Vagina (tissue), 2 donors: ENCODE results near the gene TBC1D22A. TPM values are rescaled to one million over a fixed set of nuclear protein-coding genes. Genes with fewer than 3 reads are reported as not detected.
"Not testable (repeated sequence)": the region's sequence is repeated elsewhere in the genome, so short reads cannot be mapped to it uniquely, and the experiment has no call there.

Experiments used
- DNase-seq, 2 donors: peaks; one replicate each; pipeline ENCODE4 v3.0.0-alpha.2; 2017; ENCODE audit errors: extremely low spot score in 2 of 2
- H3K27ac ChIP-seq: fragments of 200-600 bp; sonication (generic); one replicate; pipeline ENCODE4 v1.5.1; 2019
- H3K27me3 ChIP-seq: fragments of 200-600 bp; sonication (generic); one replicate; pipeline ENCODE4 v1.5.1; 2019
- H3K36me3 ChIP-seq, 2 donors: fragments of 200-600 bp; sonication (generic); one replicate each; pipeline ENCODE4 v1.5.1; 2017 to 2019
- H3K4me1 ChIP-seq: fragments of 200-600 bp; sonication (generic); one replicate; pipeline ENCODE4 v1.5.1; 2019
- H3K4me3 ChIP-seq, 2 donors: fragments of 200-600 bp; sonication (generic); 1 replicate in 1 of 2; 2 replicates in 1 of 2; pipeline ENCODE4 v1.5.1; 2016 to 2019
- H3K9me3 ChIP-seq: fragments of 200-600 bp; sonication (generic); one replicate; pipeline ENCODE4 v1.5.1; 2019
- CTCF ChIP-seq, 3 experiments: fragments of 450-650 bp in 2 of 3; fragments of 200-600 bp in 1 of 3; sonication (generic) in 1 of 3; IDR thresholded peaks; one replicate each; pipeline ENCODE4 v1.5.1; 2017 to 2019; ENCODE audit warnings: antibody characterized with exemption in 3 of 3, mild to moderate bottlenecking in 2 of 3, moderate library complexity in 2 of 3
- POLR2A ChIP-seq, 2 donors: fragments of 450-650 bp; IDR thresholded peaks; one replicate each; pipeline ENCODE4 v1.6.1; 2017; ENCODE audit warnings: antibody characterized with exemption in 2 of 2, mild to moderate bottlenecking in 2 of 2, moderate library complexity in 2 of 2
- POLR2AphosphoS5 ChIP-seq, 2 donors: sonication (generic); formaldehyde crosslinking; IDR thresholded peaks; one replicate each; pipeline ENCODE4 v1.9.0; 2017; ENCODE audit warnings: antibody characterized with exemption in 2 of 2, mild to moderate bottlenecking in 2 of 2, low read depth in 1 of 2; ENCODE audit not compliant: insufficient read depth in 1 of 2
- intact Hi-C: fragments of 100-400 bp; cut with DNase I; formaldehyde crosslinking; loops from one replicate; pipeline ENCODE4 v1.15.1; 2023
- total RNA-seq: library from RNA; depleted of rRNA; stranded (reverse); fragments of >200 nt; gene quantifications from one replicate; pipeline ENCODE4 v1.2.3, GENCODE V29; 2016

The TBC1D22A gene
- total RNA-seq, 1 donor from 2014 or later = 38.3 TPM

- intact Hi-C loops = no loop called here
- no peaks in the 10 kb centered on the region for H3K9me3 ChIP-seq
- H3K4me1 ChIP-seq = peaks cover 47% of the 10 kb centered on the region
- no peaks in the 10 kb centered on the region for H3K27me3 ChIP-seq
- no peak overlapping the region for H3K4me3 ChIP-seq
- H3K27ac ChIP-seq = no peak overlapping the region
- no peak for TF ChIP-seq POLR2AphosphoS5 (IDR thresholded peaks at IDR 0.05; ENCODE audit: insufficient read depth in 1 of 2, low read depth in 1 of 2)
- no peak for DNase-seq
- no peaks in the 10 kb centered on the region for H3K36me3 ChIP-seq
Measured at GRCh38 chr22:46777609-46777970, 15.1 kb downstream of the TBC1D22A start.

- Histone ChIP-seq H3K27ac (no peak overlapping the region), H3K4me1 (peaks cover 34% of the 10 kb centered on the region), H3K4me3 (no peak overlapping the region), H3K27me3 (no peaks in the 10 kb centered on the region), H3K9me3 (no peaks in the 10 kb centered on the region), H3K36me3 (no peaks in the 10 kb centered on the region)
- intact Hi-C loops = no loop called here
- no peak for DNase-seq
- TF ChIP-seq CTCF (IDR thresholded peaks at IDR 0.05) = no peak
Measured at GRCh38 chr22:46779023-46779422, 16.6 kb downstream of the TBC1D22A start.

GRCh38 chr22:46779651-46780050 lies 17.2 kb downstream of the TBC1D22A start:
- H3K9me3 ChIP-seq = no peaks in the 10 kb centered on the region
- intact Hi-C loops = no loop called here
- no peak overlapping the region for H3K27ac ChIP-seq
- DNase-seq = no peak
- H3K4me1 ChIP-seq = peaks cover 28% of the 10 kb centered on the region
- H3K36me3 ChIP-seq = no peaks in the 10 kb centered on the region
- no peaks in the 10 kb centered on the region for H3K27me3 ChIP-seq
- no peak for TF ChIP-seq POLR2A (IDR thresholded peaks at IDR 0.05)
- no peak for TF ChIP-seq POLR2AphosphoS5 (IDR thresholded peaks at IDR 0.05; ENCODE audit: insufficient read depth in 1 of 2, low read depth in 1 of 2)
- no peak for TF ChIP-seq CTCF (IDR thresholded peaks at IDR 0.05)
- H3K4me3 ChIP-seq = no peak overlapping the region

GRCh38 chr22:46780453-46780852 lies 18.0 kb downstream of the TBC1D22A start:
- Histone ChIP-seq H3K27ac (no peak overlapping the region), H3K4me3 (no peak overlapping the region), H3K9me3 (no peaks in the 10 kb centered on the region), H3K27me3 (no peaks in the 10 kb centered on the region), H3K4me1 (peaks cover 20% of the 10 kb centered on the region), H3K36me3 (no peaks in the 10 kb centered on the region)
- intact Hi-C loops = no loop called here
- no peak for TF ChIP-seq POLR2AphosphoS5 (IDR thresholded peaks at IDR 0.05; ENCODE audit: insufficient read depth in 1 of 2, low read depth in 1 of 2)
- TF ChIP-seq CTCF (IDR thresholded peaks at IDR 0.05) = no peak
- no peak for TF ChIP-seq POLR2A (IDR thresholded peaks at IDR 0.05)
- no peak for DNase-seq

GRCh38 chr22:46781291-46781690 lies 18.8 kb downstream of the TBC1D22A start:
- no peaks in the 10 kb centered on the region for H3K36me3 ChIP-seq
- intact Hi-C loops = no loop called here
- H3K27ac ChIP-seq = no peak overlapping the region
- no peak for TF ChIP-seq POLR2AphosphoS5 (IDR thresholded peaks at IDR 0.05; ENCODE audit: insufficient read depth in 1 of 2, low read depth in 1 of 2)
- no peak for TF ChIP-seq CTCF (IDR thresholded peaks at IDR 0.05)
- no peak for TF ChIP-seq POLR2A (IDR thresholded peaks at IDR 0.05)
- H3K4me1 ChIP-seq = peaks cover 11% of the 10 kb centered on the region
- DNase-seq = no peak
- H3K4me3 ChIP-seq = no peak overlapping the region
- no peaks in the 10 kb centered on the region for H3K9me3 ChIP-seq
- H3K27me3 ChIP-seq = no peaks in the 10 kb centered on the region

- H3K9me3 ChIP-seq, H3K36me3 ChIP-seq, DNase-seq, H3K4me1 ChIP-seq, H3K27ac ChIP-seq, H3K27me3 ChIP-seq, H3K4me3 ChIP-seq, intact Hi-C loops: not testable (repeated sequence)
Measured at GRCh38 chr22:46782200-46782599, 19.8 kb downstream of the TBC1D22A start.
